Ectodermal cell (in vitro differentiated cells): Measurements from ENCODE around the gene TSTD2.
"Not testable (repeated sequence)": the region's sequence is repeated elsewhere in the genome, so short reads cannot be mapped to it uniquely, and the experiment has no call there.

Experiments used
- H3K27ac ChIP-seq: 2 replicates; pipeline ENCODE4 v1.7.0; 2013; ENCODE audit warnings: mild to moderate bottlenecking, low read depth, low read length; ENCODE audit not compliant: insufficient read depth, poor library complexity, severe bottlenecking
- H3K27me3 ChIP-seq: 2 replicates; pipeline ENCODE4 v1.7.0; 2013; ENCODE audit warnings: mild to moderate bottlenecking, low read length; ENCODE audit not compliant: insufficient read depth, control insufficient read depth, poor library complexity, severe bottlenecking
- H3K36me3 ChIP-seq: one replicate; pipeline ENCODE4 v1.7.0; 2013; ENCODE audit warnings: low read length; ENCODE audit not compliant: control insufficient read depth, insufficient read depth
- H3K4me1 ChIP-seq: one replicate; pipeline ENCODE4 v1.7.0; 2013; ENCODE audit warnings: low read length; ENCODE audit not compliant: control insufficient read depth, insufficient read depth
- H3K4me3 ChIP-seq: 2 replicates; pipeline ENCODE4 v1.7.0; 2013; ENCODE audit warnings: low read depth, low read length, control low read depth; ENCODE audit not compliant: insufficient read depth
- H3K9me3 ChIP-seq: 2 replicates; pipeline ENCODE4 v1.7.0; 2013; ENCODE audit warnings: mild to moderate bottlenecking, low read length, moderate library complexity; ENCODE audit not compliant: control insufficient read depth
- WGBS, 2 experiments: methylation state at CpG; one replicate each; pipeline ENCODE4 v1.1.7; 2013; ENCODE audit warnings: missing lambda C conversion rate in 2 of 2; 5-methylcytosine and 5-hydroxymethylcytosine counted together

Gene TSTD2

DNA sequence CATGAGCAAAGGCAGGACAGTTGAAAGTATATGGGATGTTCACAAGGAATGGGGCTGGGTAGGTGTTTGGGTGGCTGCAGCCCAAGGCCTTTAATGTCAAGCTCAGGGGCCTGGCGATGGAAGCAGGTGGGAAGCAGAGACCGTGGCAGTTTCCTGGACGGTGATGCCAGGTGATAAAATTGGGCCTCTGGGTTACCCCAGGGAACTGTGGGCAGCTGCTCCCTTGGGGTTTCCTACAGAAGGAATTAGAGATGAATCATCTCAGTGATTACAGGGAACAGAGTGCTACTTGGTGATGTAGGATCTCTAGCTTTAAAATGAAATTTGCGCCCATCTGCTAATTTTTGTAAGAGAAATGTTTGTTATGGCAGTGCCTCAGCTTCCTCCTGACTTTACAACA is 39.2 kb downstream of the TSTD2 start:
- Histone ChIP-seq H3K9me3 (no peaks in the 10 kb centered on the region), H3K4me3 (no peak overlapping the region), H3K27ac (no peak overlapping the region), H3K4me1 (no peaks in the 10 kb centered on the region), H3K27me3 (no peaks in the 10 kb centered on the region), H3K36me3 (no peaks in the 10 kb centered on the region)
- WGBS, 2 experiments: 92% methylated on average over 4 of the region's 4 CpGs

DNA sequence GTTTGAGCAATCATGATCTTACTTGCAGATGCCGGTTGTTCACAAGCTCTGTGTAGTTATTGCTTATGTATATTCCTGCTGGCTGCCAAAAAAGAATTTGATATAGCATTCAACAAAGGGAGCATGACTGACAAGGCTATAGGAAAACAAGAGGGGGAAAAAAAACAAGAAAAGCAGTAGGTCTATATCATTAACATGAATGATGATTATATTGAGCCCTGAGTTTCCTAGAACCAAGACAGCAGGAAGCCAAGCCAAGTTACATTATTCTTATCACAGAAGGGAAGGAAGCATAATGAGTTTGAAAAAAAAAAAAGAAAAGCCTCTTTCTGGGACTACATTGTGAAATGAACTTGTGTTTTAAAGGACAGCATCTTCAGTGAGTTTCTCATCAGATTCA is 41.0 kb downstream of the TSTD2 start:
- Histone ChIP-seq H3K27me3 (no peaks in the 10 kb centered on the region), H3K27ac (no peak overlapping the region), H3K9me3 (no peaks in the 10 kb centered on the region), H3K36me3 (no peaks in the 10 kb centered on the region), H3K4me1 (no peaks in the 10 kb centered on the region), H3K4me3 (no peak overlapping the region)
- 91 to 100% methylated on average over 1 of the region's 1 CpG for WGBS, 2 experiments

DNA sequence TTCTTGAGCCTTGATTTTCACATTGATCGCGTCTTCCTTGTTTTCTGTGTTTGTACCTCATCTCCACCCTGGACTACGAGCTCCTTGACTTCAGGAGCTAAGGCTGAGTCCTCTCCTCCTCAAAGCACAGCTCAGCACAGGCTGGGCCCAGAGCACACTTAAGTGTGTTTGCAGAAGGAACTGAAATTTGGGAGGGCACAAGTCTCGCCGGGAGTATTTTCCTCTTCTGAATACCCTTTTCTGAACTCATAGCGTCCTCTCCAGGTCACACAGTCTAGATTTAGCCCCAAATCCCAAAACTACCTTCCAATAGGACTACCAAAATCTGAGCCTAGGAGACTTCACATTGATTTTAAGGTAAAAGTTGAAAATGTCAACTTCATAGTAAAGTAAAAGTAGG is 41.6 kb downstream of the TSTD2 start:
- Histone ChIP-seq H3K4me1 (no peaks in the 10 kb centered on the region), H3K27me3 (no peaks in the 10 kb centered on the region), H3K36me3 (no peaks in the 10 kb centered on the region), H3K9me3 (no peaks in the 10 kb centered on the region), H3K4me3 (no peak overlapping the region), H3K27ac (no peak overlapping the region)
- 80 to 84% methylated on average over 6 of the region's 6 CpGs for WGBS, 2 experiments

DNA sequence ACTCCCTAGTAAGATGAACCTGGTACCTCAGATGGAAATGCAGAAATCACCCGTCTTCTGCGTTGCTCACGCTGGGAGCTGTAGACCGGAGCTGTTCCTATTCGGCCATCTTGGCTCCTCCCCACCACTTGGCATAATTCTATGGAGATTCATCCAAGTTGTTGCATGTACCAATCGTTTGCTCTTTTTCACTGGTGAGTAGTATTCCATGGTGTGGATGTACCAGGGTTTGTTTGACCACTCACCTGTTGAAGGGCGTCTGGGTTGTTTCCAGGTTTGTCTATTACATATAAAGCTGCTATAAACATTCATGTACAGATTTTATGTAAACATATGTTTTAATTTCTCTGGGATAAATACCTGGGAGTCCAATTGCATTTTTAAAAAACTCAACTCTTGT is 46.3 kb downstream of the TSTD2 start:
- H3K4me3 ChIP-seq, H3K27me3 ChIP-seq, H3K27ac ChIP-seq, H3K9me3 ChIP-seq, H3K36me3 ChIP-seq, H3K4me1 ChIP-seq: not testable (repeated sequence)
- WGBS, 2 experiments: 95 to 98% methylated on average over 6 to 7 of the region's 7 CpGs

DNA sequence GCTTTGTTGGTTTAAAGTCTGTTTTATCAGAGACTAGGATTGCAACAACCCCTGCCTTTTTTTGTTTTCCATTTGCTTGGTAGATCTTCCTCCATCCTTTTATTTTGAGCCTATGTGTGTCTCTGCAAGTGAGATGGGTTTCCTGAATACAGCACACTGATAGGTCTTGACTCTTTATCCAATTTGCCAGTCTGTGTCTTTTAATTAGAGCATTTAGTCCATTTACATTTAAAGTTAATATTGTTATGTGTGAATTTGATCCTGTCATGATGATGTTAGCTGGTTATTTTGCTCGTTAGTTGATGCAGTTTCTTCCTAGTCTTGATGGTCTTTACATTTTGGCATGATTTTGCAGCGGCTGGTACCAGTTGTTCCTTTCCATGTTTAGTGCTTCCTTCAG is 48.4 kb downstream of the TSTD2 start:
- not testable (repeated sequence) for H3K27me3 ChIP-seq, H3K27ac ChIP-seq, H3K4me1 ChIP-seq, H3K36me3 ChIP-seq, H3K9me3 ChIP-seq, H3K4me3 ChIP-seq
- no CpG with 5 or more reads among the region's 2 CpGs for WGBS, 2 experiments

DNA sequence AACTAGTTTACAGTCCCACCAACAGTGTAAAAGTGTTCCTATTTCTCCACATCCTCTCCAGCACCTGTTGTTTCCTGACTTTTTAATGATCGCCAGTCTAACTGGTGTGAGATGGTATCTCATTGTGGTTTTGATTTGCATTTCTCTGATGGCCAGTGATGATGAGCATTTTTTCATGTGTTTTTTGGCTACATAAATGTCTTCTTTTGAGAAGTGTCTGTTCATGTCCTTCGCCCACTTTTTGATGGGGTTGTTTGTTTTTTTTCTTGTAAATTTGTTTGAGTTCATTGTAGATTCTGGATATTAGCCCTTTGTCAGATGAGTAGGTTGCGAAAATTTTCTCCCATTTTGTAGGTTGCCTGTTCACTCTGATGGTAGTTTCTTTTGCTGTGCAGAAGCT is 51.6 kb downstream of the TSTD2 start:
- H3K4me3 ChIP-seq, H3K27ac ChIP-seq, H3K9me3 ChIP-seq, H3K27me3 ChIP-seq, H3K36me3 ChIP-seq, H3K4me1 ChIP-seq: not testable (repeated sequence)
- no CpG with 5 or more reads among the region's 3 CpGs for WGBS, 2 experiments

DNA sequence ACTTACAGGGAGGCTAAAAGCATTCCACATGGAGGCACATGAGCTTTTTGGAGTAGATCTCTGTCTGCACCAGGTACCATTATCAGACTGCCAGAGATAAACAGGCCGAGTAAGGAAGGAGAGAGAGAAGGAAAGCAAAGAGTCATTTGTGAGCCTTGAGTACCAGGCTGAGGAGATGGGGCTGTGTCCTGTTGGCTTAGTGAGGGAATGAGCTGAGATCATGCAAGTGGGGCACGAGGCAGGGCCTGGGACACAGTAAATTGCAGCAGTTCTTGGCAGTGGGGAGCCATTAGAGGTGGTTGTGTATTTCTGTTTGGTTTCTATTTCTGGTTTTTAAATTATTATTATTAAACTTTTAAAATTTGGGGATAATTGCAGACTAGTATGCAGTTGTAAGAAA is 53.3 kb downstream of the TSTD2 start:
- Histone ChIP-seq H3K36me3 (no peaks in the 10 kb centered on the region), H3K27me3 (no peaks in the 10 kb centered on the region), H3K27ac (no peak overlapping the region), H3K4me1 (no peaks in the 10 kb centered on the region), H3K9me3 (no peaks in the 10 kb centered on the region), H3K4me3 (no peak overlapping the region)
- WGBS, 2 experiments: 73 to 90% methylated on average over 2 of the region's 2 CpGs

DNA sequence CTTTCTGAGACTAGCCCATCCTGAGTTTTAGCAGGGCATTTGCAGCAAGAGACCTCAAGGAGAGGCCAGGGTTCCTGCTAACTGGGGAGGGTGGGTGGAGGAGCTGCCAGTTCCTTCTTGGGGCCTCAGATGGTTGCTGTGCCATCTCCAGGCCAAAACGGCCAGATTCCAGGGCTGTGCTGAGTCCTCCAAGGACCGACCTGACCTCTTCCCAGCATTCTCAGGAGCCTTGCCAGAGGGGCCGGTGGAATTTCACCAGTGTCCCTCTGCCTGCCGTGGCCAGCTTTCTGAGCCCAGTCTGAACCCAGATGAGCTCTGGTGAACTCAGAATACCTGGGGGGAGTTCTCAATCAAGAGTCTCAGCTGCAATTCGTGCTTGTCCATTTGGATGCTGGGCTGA is 54.3 kb downstream of the TSTD2 start:
- no peaks in the 10 kb centered on the region for H3K9me3 ChIP-seq
- no peaks in the 10 kb centered on the region for H3K4me1 ChIP-seq
- H3K4me3 ChIP-seq: no peak overlapping the region
- H3K27ac ChIP-seq: no peak overlapping the region
- 94 to 96% methylated on average over 5 of the region's 5 CpGs for whole genome bisulfite sequencing, 2 experiments
- no peaks in the 10 kb centered on the region for H3K36me3 ChIP-seq
- H3K27me3 ChIP-seq: no peaks in the 10 kb centered on the region

DNA sequence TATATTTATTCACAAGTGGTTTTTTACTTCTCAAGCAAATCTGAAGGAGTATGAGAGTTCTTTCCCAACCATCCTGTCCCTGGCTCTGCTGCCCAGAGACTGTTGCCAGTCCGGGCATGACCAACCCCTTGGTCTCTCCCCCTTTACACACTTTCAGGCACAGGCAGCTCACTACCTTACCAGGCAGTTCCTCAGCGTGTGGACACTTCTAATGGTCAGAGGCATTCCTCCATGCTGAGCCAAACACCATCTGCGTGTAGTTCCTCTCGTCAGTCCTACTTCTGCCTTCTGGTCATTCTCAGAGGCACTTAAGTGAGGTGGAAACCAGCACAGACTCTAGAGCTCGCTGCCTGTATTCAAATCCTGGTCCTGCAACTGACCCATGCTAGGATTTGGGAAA is 56.1 kb downstream of the TSTD2 start:
- H3K4me1 ChIP-seq: no peaks in the 10 kb centered on the region
- H3K36me3 ChIP-seq: no peaks in the 10 kb centered on the region
- no peak overlapping the region for H3K27ac ChIP-seq
- H3K9me3 ChIP-seq: no peaks in the 10 kb centered on the region
- 92 to 95% methylated on average over 5 of the region's 5 CpGs for WGBS, 2 experiments
- no peaks in the 10 kb centered on the region for H3K27me3 ChIP-seq
- H3K4me3 ChIP-seq: no peak overlapping the region

DNA sequence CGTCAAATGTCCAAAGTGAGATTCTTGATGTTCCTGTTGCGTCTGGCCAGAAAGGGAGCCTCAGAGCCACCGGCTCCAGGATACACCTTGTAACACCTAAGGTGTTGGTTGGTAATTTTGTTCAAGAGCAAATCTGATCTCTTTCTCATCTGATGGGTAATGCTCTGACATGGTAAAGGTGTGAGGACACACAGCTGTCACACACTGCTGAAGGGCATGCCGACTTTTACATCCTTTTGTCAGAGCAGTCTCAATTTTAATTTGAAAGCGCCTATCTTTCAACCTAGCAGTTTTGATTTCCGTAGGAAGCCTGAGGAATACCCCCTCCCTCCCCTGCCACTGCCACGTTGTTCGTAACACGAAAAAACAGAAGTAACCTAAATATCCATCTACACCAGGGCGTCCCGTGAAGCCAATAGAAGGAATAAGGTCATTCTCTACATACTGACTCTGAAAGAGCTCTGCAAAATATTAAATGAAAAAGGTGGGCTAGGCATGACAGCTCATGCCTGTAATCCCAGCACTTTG is 57.4 kb downstream of the TSTD2 start:
- H3K36me3 ChIP-seq: no peaks in the 10 kb centered on the region
- H3K27me3 ChIP-seq: no peaks in the 10 kb centered on the region
- WGBS, 2 experiments: 93 to 95% methylated on average over 11 of the region's 11 CpGs
- no peaks in the 10 kb centered on the region for H3K9me3 ChIP-seq
- no peak overlapping the region for H3K4me3 ChIP-seq
- no peak overlapping the region for H3K27ac ChIP-seq
- H3K4me1 ChIP-seq: no peaks in the 10 kb centered on the region

DNA sequence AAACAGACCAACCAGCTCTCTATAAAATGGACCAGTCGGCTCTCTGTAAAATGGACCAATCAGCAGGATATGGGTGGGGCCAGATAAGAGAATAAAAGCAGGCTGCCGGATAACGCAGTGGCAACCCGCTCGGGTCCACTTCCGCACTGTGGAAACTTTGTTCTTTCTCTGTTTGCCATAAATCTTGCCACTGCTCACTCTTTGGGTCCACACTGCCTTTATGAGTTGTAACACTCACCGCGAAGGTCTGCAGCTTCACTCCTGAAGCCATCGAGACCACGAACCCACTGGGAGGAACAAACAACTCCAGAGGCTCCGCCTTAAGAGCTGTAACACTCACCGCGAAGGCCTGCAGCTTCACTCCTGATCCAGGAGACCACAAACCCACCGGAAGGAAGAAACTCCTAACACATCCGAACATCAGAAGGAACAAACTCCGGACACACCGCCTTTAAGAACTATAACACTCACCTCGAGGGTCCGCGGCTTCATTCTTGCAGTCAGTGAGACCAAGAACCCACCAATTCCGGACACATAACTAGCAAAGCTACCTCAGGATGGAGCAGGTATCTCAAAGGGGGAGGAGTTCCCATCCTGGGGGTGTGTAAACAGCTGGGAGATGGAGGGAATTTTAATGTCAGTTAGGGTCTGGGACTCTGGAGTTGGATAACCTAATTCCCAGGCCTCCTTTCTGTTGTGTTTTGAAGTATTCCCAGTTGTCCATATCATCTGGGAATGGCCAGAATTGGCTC is 58.1 kb downstream of the TSTD2 start:
- H3K4me3 ChIP-seq, H3K27ac ChIP-seq: not testable (repeated sequence)

More for the DNA sequence above, 58.1 kb downstream of the TSTD2 start:
- H3K27me3 ChIP-seq, H3K9me3 ChIP-seq, H3K4me1 ChIP-seq, H3K36me3 ChIP-seq: not testable (repeated sequence)
- 88% methylated on average over 21 of the region's 21 CpGs for WGBS, 2 experiments
